Measurements from ENCODE around the gene WNT6. TPM values are rescaled to one million over a fixed set of nuclear protein-coding genes. Genes with fewer than 3 reads are reported as not detected.
A peak's percentile ranks its signal among the peaks of the same experiment; 100 is the strongest.

WNT6 gene
- total RNA-seq, 4 donors from 2014 or later: 0.36 to 3.9 (median 2.1) TPM

DNA sequence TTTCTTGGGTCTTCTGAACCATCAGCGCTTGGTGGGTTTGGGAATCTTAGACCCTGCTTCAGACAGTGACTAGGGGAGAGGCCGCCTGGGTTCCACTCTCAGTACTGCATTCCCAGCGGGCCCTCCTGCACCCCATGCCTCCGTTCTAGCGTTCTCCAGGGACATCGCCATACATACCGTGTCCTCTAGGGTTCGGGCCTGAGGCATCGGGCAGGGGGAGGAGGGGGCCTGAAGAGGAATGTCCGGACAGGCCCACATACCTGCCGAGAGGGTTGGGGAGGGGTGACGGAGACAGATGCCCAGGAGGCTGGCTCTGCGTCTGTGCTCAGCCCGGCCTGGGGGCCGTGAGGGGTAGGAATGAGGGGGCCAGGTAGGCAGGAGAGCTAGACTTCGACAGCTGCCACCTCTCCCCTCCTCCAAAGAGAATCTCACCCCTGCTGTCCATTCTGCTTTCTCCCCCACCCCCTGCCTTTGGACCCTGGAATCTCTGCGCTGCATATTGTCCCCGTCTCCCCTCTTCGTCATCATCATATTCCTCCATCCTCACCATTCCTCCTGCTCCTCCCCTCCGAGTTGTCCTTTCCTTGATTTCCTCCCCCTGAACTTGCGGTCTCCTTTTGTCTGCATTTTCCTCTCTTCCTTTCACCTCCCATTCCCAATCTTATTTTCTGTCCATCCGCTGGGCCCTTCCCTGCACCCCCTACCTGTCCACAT lies 13.2 kb downstream of the WNT6 start:
- Histone ChIP-seq H3K9me3 (no peaks in the 10 kb centered on the region), H3K36me3 (no peaks in the 10 kb centered on the region), H3K27me3 (peaks cover 44 to 66% (median 47%) of the 10 kb centered on the region in 3 donors), H3K4me3 (no peak overlapping the region), H3K27ac (no peak overlapping the region), H3K4me1 (peaks cover 0 to 5% of the 10 kb centered on the region in 2 donors)
- in situ Hi-C loops (cut with MboI; ENCODE audit: low sequenced_read_pairs in 4 of 4): no loop called here
- no peak for TF ChIP-seq POLR2A (IDR thresholded peaks at IDR 0.05)
- TF ChIP-seq, protein P1, sequence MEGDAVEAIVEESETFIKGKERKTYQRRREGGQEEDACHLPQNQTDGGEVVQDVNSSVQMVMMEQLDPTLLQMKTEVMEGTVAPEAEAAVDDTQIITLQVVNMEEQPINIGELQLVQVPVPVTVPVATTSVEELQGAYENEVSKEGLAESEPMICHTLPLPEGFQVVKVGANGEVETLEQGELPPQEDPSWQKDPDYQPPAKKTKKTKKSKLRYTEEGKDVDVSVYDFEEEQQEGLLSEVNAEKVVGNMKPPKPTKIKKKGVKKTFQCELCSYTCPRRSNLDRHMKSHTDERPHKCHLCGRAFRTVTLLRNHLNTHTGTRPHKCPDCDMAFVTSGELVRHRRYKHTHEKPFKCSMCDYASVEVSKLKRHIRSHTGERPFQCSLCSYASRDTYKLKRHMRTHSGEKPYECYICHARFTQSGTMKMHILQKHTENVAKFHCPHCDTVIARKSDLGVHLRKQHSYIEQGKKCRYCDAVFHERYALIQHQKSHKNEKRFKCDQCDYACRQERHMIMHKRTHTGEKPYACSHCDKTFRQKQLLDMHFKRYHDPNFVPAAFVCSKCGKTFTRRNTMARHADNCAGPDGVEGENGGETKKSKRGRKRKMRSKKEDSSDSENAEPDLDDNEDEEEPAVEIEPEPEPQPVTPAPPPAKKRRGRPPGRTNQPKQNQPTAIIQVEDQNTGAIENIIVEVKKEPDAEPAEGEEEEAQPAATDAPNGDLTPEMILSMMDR (IDR thresholded peaks at IDR 0.05 in 4 of 5, conservative IDR thresholded peaks at IDR 0.05 in 1 of 5): no peak
- ATAC-seq: no peak
- no peak for DNase-seq
- intact Hi-C loops (cut with DNase I; ENCODE audit: low total_unique reads): no loop called here

DNA sequence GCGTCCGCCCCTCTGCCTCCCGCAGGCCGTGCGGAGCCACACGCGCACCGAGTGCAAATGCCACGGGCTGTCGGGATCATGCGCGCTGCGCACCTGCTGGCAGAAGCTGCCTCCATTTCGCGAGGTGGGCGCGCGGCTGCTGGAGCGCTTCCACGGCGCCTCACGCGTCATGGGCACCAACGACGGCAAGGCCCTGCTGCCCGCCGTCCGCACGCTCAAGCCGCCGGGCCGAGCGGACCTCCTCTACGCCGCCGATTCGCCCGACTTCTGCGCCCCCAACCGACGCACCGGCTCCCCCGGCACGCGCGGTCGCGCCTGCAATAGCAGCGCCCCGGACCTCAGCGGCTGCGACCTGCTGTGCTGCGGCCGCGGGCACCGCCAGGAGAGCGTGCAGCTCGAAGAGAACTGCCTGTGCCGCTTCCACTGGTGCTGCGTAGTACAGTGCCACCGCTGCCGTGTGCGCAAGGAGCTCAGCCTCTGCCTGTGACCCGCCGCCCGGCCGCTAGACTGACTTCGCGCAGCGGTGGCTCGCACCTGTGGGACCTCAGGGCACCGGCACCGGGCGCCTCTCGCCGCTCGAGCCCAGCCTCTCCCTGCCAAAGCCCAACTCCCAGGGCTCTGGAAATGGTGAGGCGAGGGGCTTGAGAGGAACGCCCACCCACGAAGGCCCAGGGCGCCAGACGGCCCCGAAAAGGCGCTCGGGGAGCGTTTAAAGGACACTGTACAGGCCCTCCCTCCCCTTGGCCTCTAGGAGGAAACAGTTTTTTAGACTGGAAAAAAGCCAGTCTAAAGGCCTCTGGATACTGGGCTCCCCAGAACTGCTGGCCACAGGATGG lies 14.0 kb downstream of the WNT6 start:
- Histone ChIP-seq H3K27me3 (peaks cover 45 to 71% (median 55%) of the 10 kb centered on the region in 3 donors), H3K27ac (no peak overlapping the region), H3K9me3 (no peaks in the 10 kb centered on the region), H3K4me3 (no peak overlapping the region), H3K4me1 (peaks cover 0 to 4% of the 10 kb centered on the region in 2 donors), H3K36me3 (no peaks in the 10 kb centered on the region)
- intact Hi-C loops (cut with DNase I; ENCODE audit: low total_unique reads): no loop called here
- in situ Hi-C loops (cut with MboI; ENCODE audit: low sequenced_read_pairs in 4 of 4): no loop called here
- DNase-seq (no peak), ATAC-seq (no peak)
- no peak for TF ChIP-seq POLR2A (IDR thresholded peaks at IDR 0.05)
- TF ChIP-seq, protein P1 (IDR thresholded peaks at IDR 0.05 in 4 of 5, conservative IDR thresholded peaks at IDR 0.05 in 1 of 5): no peak

DNA sequence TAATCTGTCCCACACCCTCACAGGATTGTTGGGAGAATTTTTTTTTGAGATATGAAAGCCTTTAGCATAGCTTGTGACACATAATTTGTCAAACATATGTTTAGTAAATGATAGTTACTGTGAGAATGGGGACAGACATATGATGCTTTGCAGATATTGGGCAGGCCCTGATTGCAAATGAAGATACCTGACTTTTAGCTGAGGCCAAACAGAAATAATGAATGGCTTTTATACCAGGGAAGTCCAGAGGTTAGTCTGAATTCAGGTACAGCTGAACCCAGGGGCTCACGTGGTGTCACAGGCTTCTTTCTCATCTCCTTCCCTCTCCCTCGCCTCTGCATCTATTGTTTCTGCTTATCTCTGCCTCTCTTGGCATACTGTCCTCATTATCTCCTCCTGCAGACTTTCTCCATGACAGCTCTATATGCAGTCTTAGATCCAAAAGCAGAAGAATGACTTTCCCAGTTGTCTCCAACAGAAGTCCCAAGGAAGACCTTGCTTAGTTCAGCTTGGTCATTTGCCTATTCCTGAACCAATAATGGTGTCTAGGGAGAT lies 16.2 kb downstream of the WNT6 start:
- intact Hi-C loops (cut with DNase I; ENCODE audit: low total_unique reads) (no loop called here), in situ Hi-C loops (cut with MboI; ENCODE audit: low sequenced_read_pairs in 4 of 4) (no loop called here)
- Histone ChIP-seq H3K27me3 (peaks cover 63 to 77% (median 75%) of the 10 kb centered on the region in 3 donors), H3K27ac (no peak overlapping the region), H3K36me3 (no peaks in the 10 kb centered on the region), H3K4me1 (peaks cover 0 to 10% of the 10 kb centered on the region in 2 donors), H3K9me3 (no peaks in the 10 kb centered on the region), H3K4me3 (no peak overlapping the region)
- ATAC-seq (no peak), DNase-seq (no peak)
- TF ChIP-seq POLR2A (IDR thresholded peaks at IDR 0.05): no peak
- TF ChIP-seq, protein P1 (IDR thresholded peaks at IDR 0.05 in 4 of 5, conservative IDR thresholded peaks at IDR 0.05 in 1 of 5): no peak

GRCh38 chr2:218876562-218877219 lies 17.1 kb downstream of the WNT6 start:
- intact Hi-C loops (cut with DNase I; ENCODE audit: low total_unique reads): loop anchor here (1.0 kb wide), 1 partner anchor 22 kb away; no protein-coding TSS in a partner anchor
- peak in 1 of 2 donors; percentile 37 for DNase-seq
- ATAC-seq: peak; percentile 62 to 71

More at GRCh38 chr2:218876562-218877219, 17.1 kb downstream of the WNT6 start:
- TF ChIP-seq, protein P1 (IDR thresholded peaks at IDR 0.05 in 4 of 5, conservative IDR thresholded peaks at IDR 0.05 in 1 of 5): peak; percentile 78 to 90 (median 84)
- no peak for TF ChIP-seq POLR2A (IDR thresholded peaks at IDR 0.05)
- no peaks in the 10 kb centered on the region for H3K9me3 ChIP-seq
- no peaks in the 10 kb centered on the region for H3K36me3 ChIP-seq
- in situ Hi-C loops (cut with MboI; ENCODE audit: low sequenced_read_pairs in 4 of 4): no loop called here
- H3K4me1 ChIP-seq: peaks cover 0 to 10% of the 10 kb centered on the region in 2 donors
- H3K4me3 ChIP-seq: no peak overlapping the region
- peaks cover 63 to 75% (median 75%) of the 10 kb centered on the region in 3 donors for H3K27me3 ChIP-seq
- no peak overlapping the region for H3K27ac ChIP-seq

Measured in gastrocnemius medialis (tissue), 4 donors.